ENCODE measurements around the gene IQCN. TPM values are rescaled to one million over a fixed set of nuclear protein-coding genes. Genes with fewer than 3 reads are reported as not detected.

The IQCN gene
- total and polyA plus RNA-seq, 10 of the 15 experiments (the other 5 are each of a cell fraction or from before 2014, with no cell fraction given), result 0.01 to 0.54 (median 0.23) TPM; not detected in 3

DNA sequence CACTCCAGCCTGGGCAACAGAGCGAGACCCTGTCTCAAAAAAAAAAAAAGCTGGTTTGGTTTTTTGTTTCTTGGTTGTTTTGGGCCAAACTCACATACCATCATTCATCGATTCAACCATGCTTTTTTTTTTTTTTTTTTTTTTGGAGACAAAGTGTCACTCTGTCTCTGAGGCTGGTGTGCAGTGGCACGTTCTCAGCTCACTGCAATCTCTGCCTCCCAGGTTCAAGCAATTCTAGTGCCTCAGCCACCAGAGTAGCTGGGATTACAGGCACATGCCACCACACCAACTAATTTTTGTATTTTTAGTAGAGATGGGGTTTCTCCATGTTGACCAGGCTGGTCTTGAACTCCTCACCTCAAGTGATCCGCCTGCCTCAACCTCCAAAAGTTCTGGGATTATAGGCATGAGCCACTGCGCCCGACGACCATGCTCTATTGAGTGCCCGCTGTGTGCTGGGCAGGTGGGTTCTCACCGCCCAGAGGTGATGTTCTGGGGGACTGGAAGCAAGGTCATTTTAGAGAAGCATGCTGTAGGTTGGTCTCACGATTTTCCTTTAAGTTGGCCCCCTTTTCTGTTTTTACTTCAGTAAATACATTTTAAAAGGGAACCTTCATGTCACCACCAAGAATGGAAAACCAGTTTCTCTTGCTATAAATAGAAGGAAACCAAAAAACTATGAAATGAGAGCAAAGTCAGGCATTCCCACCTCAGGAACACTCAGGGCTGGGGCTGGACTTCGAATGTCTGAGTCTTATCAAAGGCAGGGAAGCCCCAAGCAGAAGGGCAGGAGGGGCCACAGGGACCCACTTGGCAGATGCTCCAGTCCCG lies 15.4 kb upstream of the IQCN start:
- 59% methylated on average over 11 of the region's 12 CpGs for WGBS (ENCODE audit: insufficient coverage, insufficient replicate concordance, low lambda C conversion rate, missing lambda C conversion rate)
- peak overlapping the region; percentile 10; the same call in 1 of the 2 replicates for H2AFZ ChIP-seq (ENCODE audit: control insufficient read depth, low read depth, low read length)
- in situ Hi-C loops (cut with MboI), result no loop called here
- POLR2A ChIA-PET, result interaction anchor here (0.5 to 5.8 kb wide), 12 partner anchors 9 to 557 kb away, joined by 3 to 172 read pairs (median 7); partner anchors contain the start of genes JUND and LSM4
- peak overlapping the region; percentile 96 for H3K27ac ChIP-seq (ENCODE audit: control insufficient read depth, insufficient read depth)
- DNase-seq (ENCODE audit: low read depth, low spot score) (no peak), FAIRE-seq (peak; percentile 38), ATAC-seq (no peak; the same call in 2 of the 3 replicates)
- CTCF ChIA-PET, result interaction anchor here (0.5 to 4.5 kb wide), 4 partner anchors 9 to 94 kb away, joined by 3 to 81 read pairs (median 6); partner anchors contain the start of gene JUND
- peaks cover 5% of the 10 kb centered on the region for H3K79me2 ChIP-seq (ENCODE audit: control insufficient read depth, insufficient read depth, low read length)
- RAD21 ChIA-PET (ENCODE audit: unreplicated experiment), result interaction anchor here (0.7 to 5.8 kb wide), 6 partner anchors 9 to 361 kb away, joined by 3 to 136 read pairs (median 4); partner anchors contain the start of gene JUND
- 0 out of 2 replicates have a peak overlapping the region, but pooled peaks have one; percentile 7 for H3K4me3 ChIP-seq
- H3K4me2 ChIP-seq (ENCODE audit: control insufficient read depth, insufficient read depth), result peak overlapping the region; percentile 71
- no peaks in the 10 kb centered on the region for H3K27me3 ChIP-seq (replicated peaks in 1 of 2; ENCODE audit: control insufficient read depth in 2 of 2, insufficient read depth in 2 of 2, low read length in 1 of 2)
- SMC1A ChIA-PET (ENCODE audit: uncharacterized antibody, unreplicated experiment), result interaction anchor here (0.6 to 4.3 kb wide), 3 partner anchors 9 to 15 kb away, joined by 3 to 58 read pairs (median 5); partner anchors contain the start of gene JUND
- no peaks in the 10 kb centered on the region for H3K9me3 ChIP-seq (replicated peaks; ENCODE audit: control insufficient read depth, insufficient read depth, low read length)
- H4K20me1 ChIP-seq (ENCODE audit: control insufficient read depth, insufficient read depth), result no peaks in the 10 kb centered on the region
- intact Hi-C loops (cut with micrococcal nuclease; ENCODE audit: unreplicated experiment), result loop anchor here (1.0 kb wide), 2 partner anchors 7 to 15 kb away; no protein-coding TSS in a partner anchor
- no TSS peak for BruUV-seq (replicated peaks)
- peaks cover 39% of the 10 kb centered on the region for H3K4me1 ChIP-seq (ENCODE audit: control insufficient read depth, insufficient read depth, low read length)
- H3K36me3 ChIP-seq (ENCODE audit: control insufficient read depth in 2 of 2, insufficient read depth in 2 of 2, low read length in 1 of 2), result no peaks in the 10 kb centered on the region
- 0 out of 2 replicates have a peak, but pooled peaks have one; percentile 64 for TF ChIP-seq SMARCA5 (IDR thresholded peaks at IDR 0.05)
- no peak for TF ChIP-seq RAD51 (IDR thresholded peaks at IDR 0.05)
- H3K9ac ChIP-seq (ENCODE audit: control insufficient read depth, insufficient read depth, low read length), result no peak overlapping the region
